CD14-positive monocyte (primary cell): ENCODE results near the gene PTPRE. TPM values are rescaled to one million over a fixed set of nuclear protein-coding genes. Genes with fewer than 3 reads are reported as not detected.

Experiments used
- DNase-seq, 3 donors: peaks; one replicate each; pipeline ENCODE4 v3.0.0-alpha.2; 2011 to 2022
- H2AFZ ChIP-seq: 2 replicates; pipeline ENCODE4 v1.6.0; 2012; ENCODE audit warnings: mild to moderate bottlenecking, low read depth, low read length, inconsistent platforms; ENCODE audit not compliant: insufficient read depth, poor library complexity, severe bottlenecking
- H3K27ac ChIP-seq, 2 donors: 1 replicate in 1 of 2; 2 replicates in 1 of 2; pipeline ENCODE4 v1.5.1; 2012 to 2013; ENCODE audit warnings: low read length in 2 of 2, control low read depth in 1 of 2, inconsistent platforms in 1 of 2, low read depth in 1 of 2, mild to moderate bottlenecking in 1 of 2
- H3K27me3 ChIP-seq, 2 donors: one replicate each; pipeline versions ENCODE4 v1.6.0 to v1.6.1; 2011 to 2013; ENCODE audit warnings: low read length in 2 of 2; ENCODE audit not compliant: control insufficient read depth in 2 of 2, insufficient read depth in 2 of 2
- H3K36me3 ChIP-seq, 2 donors: replicated peaks in 1 of 2; 1 replicate in 1 of 2; 2 replicates in 1 of 2; pipeline versions ENCODE4 v1.5.1 to v1.6.1; 2012 to 2013; ENCODE audit warnings: low read length in 2 of 2, control low read depth in 1 of 2, inconsistent platforms in 1 of 2, mild to moderate bottlenecking in 1 of 2; ENCODE audit not compliant: insufficient read depth in 2 of 2, control insufficient read depth in 1 of 2
- H3K4me1 ChIP-seq, 2 donors: 1 replicate in 1 of 2; 2 replicates in 1 of 2; pipeline versions ENCODE4 v1.5.1 to v1.6.1; 2012 to 2013; ENCODE audit warnings: low read length in 2 of 2, control low read depth in 1 of 2, inconsistent platforms in 1 of 2, mild to moderate bottlenecking in 1 of 2, moderate library complexity in 1 of 2; ENCODE audit not compliant: insufficient read depth in 2 of 2, control insufficient read depth in 1 of 2
- H3K4me2 ChIP-seq: replicated peaks from 2 replicates; pipeline ENCODE3; 2012; ENCODE audit warnings: low read length, moderate library complexity, mild to moderate bottlenecking; ENCODE audit not compliant: poor library complexity, severe bottlenecking; ENCODE audit errors: extremely low read depth
- H3K4me3 ChIP-seq, 3 experiments: fragments of 200-600 bp in 1 of 3; sonication (generic) in 1 of 3; replicated peaks in 1 of 3; 1 replicate in 2 of 3; 2 replicates in 1 of 3; pipeline ENCODE4 v1.5.1; 2011 to 2013; ENCODE audit warnings: low read length in 3 of 3, mild to moderate bottlenecking in 3 of 3, control low read depth in 2 of 3, low read depth in 2 of 3, inconsistent platforms in 1 of 3, moderate library complexity in 1 of 3
- H3K79me2 ChIP-seq: 2 replicates; pipeline ENCODE4 v1.6.0; 2012; ENCODE audit warnings: mild to moderate bottlenecking, control low read depth, inconsistent platforms, low read length, moderate library complexity; ENCODE audit not compliant: insufficient read depth
- H3K9ac ChIP-seq: 2 replicates; pipeline ENCODE4 v1.6.0; 2017; ENCODE audit warnings: low read length, mild to moderate bottlenecking; ENCODE audit not compliant: insufficient read depth, poor library complexity, severe bottlenecking
- H3K9me3 ChIP-seq, 2 donors: replicated peaks in 1 of 2; 1 replicate in 1 of 2; 2 replicates in 1 of 2; pipeline versions ENCODE4 v1.5.1 to v1.6.1; 2012 to 2013; ENCODE audit warnings: low read length in 2 of 2, control low read depth in 1 of 2; ENCODE audit not compliant: control insufficient read depth in 1 of 2, insufficient read depth in 1 of 2
- H4K20me1 ChIP-seq: 2 replicates; pipeline ENCODE4 v1.6.0; 2012; ENCODE audit warnings: mild to moderate bottlenecking, low read length, control low read depth, moderate library complexity; ENCODE audit not compliant: insufficient read depth
- H3K27ac Mint-ChIP-seq, 7 donors: one replicate each; pipeline ENCODE4 v1.8.0; 2020; ENCODE audit warnings: mild to moderate bottlenecking in 7 of 7, mixed read lengths in 7 of 7, moderate library complexity in 6 of 7, inconsistent platforms in 2 of 7
- H3K27me3 Mint-ChIP-seq, 3 donors: one replicate each; pipeline ENCODE4 v1.8.0; 2021 to 2022; ENCODE audit warnings: low read depth in 3 of 3, mild to moderate bottlenecking in 3 of 3, mixed read lengths in 3 of 3, moderate library complexity in 3 of 3, inconsistent platforms in 1 of 3
- H3K36me3 Mint-ChIP-seq, 2 donors: one replicate each; pipeline ENCODE4 v1.8.0; 2020; ENCODE audit warnings: mixed read lengths in 2 of 2, inconsistent platforms in 1 of 2, mild to moderate bottlenecking in 1 of 2
- H3K4me1 Mint-ChIP-seq: one replicate; pipeline ENCODE4 v1.8.0; 2020; ENCODE audit warnings: mild to moderate bottlenecking, mixed read lengths
- H3K4me3 Mint-ChIP-seq, 2 donors: one replicate each; pipeline ENCODE4 v1.8.0; 2020; ENCODE audit warnings: mild to moderate bottlenecking in 2 of 2, mixed read lengths in 2 of 2, moderate library complexity in 1 of 2
- H3K9me3 Mint-ChIP-seq, 7 donors: one replicate each; pipeline ENCODE4 v1.8.0; 2020 to 2022; ENCODE audit warnings: mixed read lengths in 7 of 7, mild to moderate bottlenecking in 6 of 7, moderate library complexity in 6 of 7, inconsistent platforms in 2 of 7
- CTCF ChIP-seq: fragments of 200-600 bp; IDR thresholded peaks from one replicate; pipeline ENCODE4 v1.8.0; 2022; ENCODE audit warnings: antibody characterized with exemption, mild to moderate bottlenecking
- WGBS: methylation state at CpG from one replicate; pipeline ENCODE4 v1.1.5; 2013; ENCODE audit warnings: missing lambda C conversion rate; ENCODE audit not compliant: insufficient coverage; 5-methylcytosine and 5-hydroxymethylcytosine counted together
- intact Hi-C, 2 donors: fragments of 100-400 bp; cut with micrococcal nuclease; formaldehyde crosslinking; loops; one replicate each; pipeline versions ENCODE4 v1.15.0 to v1.15.1; 2023
- polyA plus RNA-seq, 3 donors: library from polyadenylated mRNA; depleted of rRNA in 1 of 3; unstranded in 2 of 3; stranded (reverse) in 1 of 3; fragments of 300-500 nt in 2 of 3; fragments of >200 nt in 1 of 3; fragmentation: Illumina TruSeq in 2 of 3; gene quantifications; 1 replicate in 2 of 3; 2 replicates in 1 of 3; pipeline ENCODE4 v1.2.3, GENCODE V29; 2012 to 2021

The PTPRE gene
- polyA plus RNA-seq, 3 donors, result 95.2 to 271 (median 125) TPM

- Histone ChIP-seq H3K27me3 (no peaks in the 10 kb centered on the region), H3K27ac (peak overlapping the region in 1 of 2 donors; percentile 46), H3K4me1 (no peaks in the 10 kb centered on the region), H3K79me2 (peaks cover 97% of the 10 kb centered on the region), H4K20me1 (no peaks in the 10 kb centered on the region), H3K9me3 (no peaks in the 10 kb centered on the region), H3K4me3 (no peak overlapping the region), H2AFZ (no peak overlapping the region), H3K4me2 (no peak overlapping the region), H3K9ac (no peak overlapping the region), H3K36me3 (peaks cover 73 to 100% of the 10 kb centered on the region in 2 donors)
- WGBS, result 100% methylated on average over 2 of the region's 6 CpGs
- H3K27me3 Mint-ChIP-seq, result no peaks in the 10 kb centered on the region
- H3K36me3 Mint-ChIP-seq, result peaks cover 44 to 63% of the 10 kb centered on the region in 2 donors
- no peak overlapping the region for H3K27ac Mint-ChIP-seq
- H3K9me3 Mint-ChIP-seq, result no peaks in the 10 kb centered on the region
- intact Hi-C loops, result no loop called here
- peaks cover 2% of the 10 kb centered on the region for H3K4me1 Mint-ChIP-seq
- DNase-seq, result no peak
- H3K4me3 Mint-ChIP-seq, result no peak overlapping the region
- TF ChIP-seq CTCF, result no peak
Measured at GRCh38 chr10:128111696-128112095, 204.8 kb downstream of the PTPRE start.

GRCh38 chr10:128113026-128113425 is 206.1 kb downstream of the PTPRE start:
- no peaks in the 10 kb centered on the region for H3K4me1 ChIP-seq
- H3K4me3 ChIP-seq, result no peak overlapping the region
- no peak for TF ChIP-seq CTCF
- no peak overlapping the region for H3K4me2 ChIP-seq
- Mint-ChIP-seq H3K4me1 (peaks cover 5% of the 10 kb centered on the region), H3K4me3 (no peak overlapping the region), H3K36me3 (peaks cover 44 to 63% of the 10 kb centered on the region in 2 donors), H3K9me3 (no peaks in the 10 kb centered on the region), H3K27ac (peak overlapping the region in 1 of 7 donors; percentile 16), H3K27me3 (no peaks in the 10 kb centered on the region)
- peaks cover 97% of the 10 kb centered on the region for H3K79me2 ChIP-seq
- no peaks in the 10 kb centered on the region for H3K27me3 ChIP-seq
- no peaks in the 10 kb centered on the region for H3K9me3 ChIP-seq
- intact Hi-C loops, result no loop called here
- no peaks in the 10 kb centered on the region for H4K20me1 ChIP-seq
- H3K9ac ChIP-seq, result no peak overlapping the region
- peak overlapping the region in 1 of 2 donors; percentile 46 for H3K27ac ChIP-seq
- no peak for DNase-seq
- H2AFZ ChIP-seq, result no peak overlapping the region
- H3K36me3 ChIP-seq, result peaks cover 60 to 90% of the 10 kb centered on the region in 2 donors
- 96% methylated on average over 8 of the region's 13 CpGs for WGBS
